K562 (cell line): Measurements from ENCODE around the gene MYH7. TPM values are rescaled to one million over a fixed set of nuclear protein-coding genes. Genes with fewer than 3 reads are reported as not detected.

Experiments used
- FOSL1 ChIP-seq: fragments of 200-800 bp; sonication (Bioruptor generic); conservative IDR thresholded peaks from 2 replicates; pipeline ENCODE4 v1.6.1; 2016; ENCODE audit warnings: missing genetic modification characterization, missing compliant biosample characterization
- RBM14 ChIP-seq: fragments of 200-400 bp; formaldehyde crosslinking; IDR thresholded peaks from 2 replicates; pipeline ENCODE4 v1.6.1; 2018; ENCODE audit warnings: low read depth, mild to moderate bottlenecking, low read length, moderate library complexity, borderline replicate concordance; ENCODE audit not compliant: insufficient read depth
- polyA plus RNA-seq, 8 experiments: library from polyadenylated mRNA; depleted of rRNA in 4 of 8; stranded (reverse) in 5 of 8; unstranded in 3 of 8; fragments of >200 nt; fragmentation: Nextera tagmentation in 2 of 8; fragmentation: Illumina TruSeq in 1 of 8; extraction: Ambion mirVana in 2 of 8; extraction: Trizol in 1 of 8; gene quantifications; 2 replicates each; pipeline versions ENCODE4 v1.2.1 to v1.2.3, GENCODE V29; 2011 to 2014; ENCODE audit warnings: inconsistent platforms in 1 of 8, missing spikeins in 1 of 8
- total RNA-seq, 7 experiments: library from RNA; depleted of rRNA in 6 of 7; stranded (reverse); fragments of >200 nt in 6 of 7; fragmentation: Illumina TruSeq in 2 of 7; extraction: Trizol in 2 of 7; gene quantifications; 2 replicates each; pipeline versions ENCODE4 v1.2.1 to v1.2.3, GENCODE V29; 2011 to 2021; ENCODE audit warnings: low replicate concordance in 1 of 7
- TF ChIP-seq, protein P1 (sequence below): sonication (generic); formaldehyde crosslinking; IDR thresholded peaks from 2 replicates; pipeline ENCODE4 v1.8.0; 2022; ENCODE audit warnings: mild to moderate bottlenecking, missing genetic modification reagents, borderline replicate concordance
- TF ChIP-seq, protein P2 (sequence below): fragments of 250-450 bp; sonication (Bioruptor Pico); IDR thresholded peaks from 2 replicates; pipeline ENCODE4 v1.5.0; 2020; ENCODE audit warnings: mild to moderate bottlenecking, borderline replicate concordance
- TF ChIP-seq, protein P3 (sequence below): fragments of 200-400 bp; formaldehyde crosslinking; IDR thresholded peaks from 2 replicates; pipeline ENCODE4 v1.6.1; 2017; ENCODE audit warnings: mild to moderate bottlenecking, low read depth, low read length, moderate library complexity

Gene MYH7
- total and polyA plus RNA-seq, 9 of the 15 experiments (the other 6 are each of a cell fraction or from before 2014, with no cell fraction given), result not detected

DNA sequence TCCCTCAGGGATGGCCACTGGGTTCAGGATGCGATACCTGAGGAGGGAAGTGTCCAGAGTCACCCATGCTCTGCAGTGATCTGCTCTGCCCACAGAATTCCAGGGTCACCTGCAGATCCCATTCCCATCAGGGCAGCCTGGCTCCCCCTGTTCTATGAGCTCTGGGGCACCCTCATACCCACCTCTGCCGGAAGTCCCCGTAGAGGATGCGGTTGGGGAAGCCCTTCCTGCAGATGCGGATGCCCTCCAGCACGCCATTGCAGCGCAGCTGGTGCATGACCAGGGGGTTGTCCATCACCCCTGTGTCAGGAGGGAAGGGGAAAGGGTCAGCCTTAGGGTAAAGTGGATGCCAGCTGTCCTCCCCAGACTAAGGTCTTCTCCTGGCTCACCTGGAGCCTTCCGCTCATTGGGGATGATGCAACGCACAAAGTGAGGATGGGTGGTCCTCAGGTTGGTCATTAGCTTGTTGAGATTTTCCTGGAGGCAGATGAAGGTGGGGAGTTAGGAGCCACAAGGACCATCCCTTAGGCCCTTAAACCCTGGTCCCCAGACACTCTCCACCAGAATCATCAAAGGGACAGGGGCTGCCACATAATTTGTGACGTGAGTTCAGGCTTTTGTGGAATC, 38.6 kb downstream of the MYH7 start (continued):
- TF ChIP-seq, protein P1, sequence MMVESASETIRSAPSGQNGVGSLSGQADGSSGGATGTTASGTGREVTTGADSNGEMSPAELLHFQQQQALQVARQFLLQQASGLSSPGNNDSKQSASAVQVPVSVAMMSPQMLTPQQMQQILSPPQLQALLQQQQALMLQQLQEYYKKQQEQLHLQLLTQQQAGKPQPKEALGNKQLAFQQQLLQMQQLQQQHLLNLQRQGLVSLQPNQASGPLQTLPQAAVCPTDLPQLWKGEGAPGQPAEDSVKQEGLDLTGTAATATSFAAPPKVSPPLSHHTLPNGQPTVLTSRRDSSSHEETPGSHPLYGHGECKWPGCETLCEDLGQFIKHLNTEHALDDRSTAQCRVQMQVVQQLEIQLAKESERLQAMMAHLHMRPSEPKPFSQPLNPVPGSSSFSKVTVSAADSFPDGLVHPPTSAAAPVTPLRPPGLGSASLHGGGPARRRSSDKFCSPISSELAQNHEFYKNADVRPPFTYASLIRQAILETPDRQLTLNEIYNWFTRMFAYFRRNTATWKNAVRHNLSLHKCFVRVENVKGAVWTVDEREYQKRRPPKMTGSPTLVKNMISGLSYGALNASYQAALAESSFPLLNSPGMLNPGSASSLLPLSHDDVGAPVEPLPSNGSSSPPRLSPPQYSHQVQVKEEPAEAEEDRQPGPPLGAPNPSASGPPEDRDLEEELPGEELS, result no peak
- TF ChIP-seq, protein P2, sequence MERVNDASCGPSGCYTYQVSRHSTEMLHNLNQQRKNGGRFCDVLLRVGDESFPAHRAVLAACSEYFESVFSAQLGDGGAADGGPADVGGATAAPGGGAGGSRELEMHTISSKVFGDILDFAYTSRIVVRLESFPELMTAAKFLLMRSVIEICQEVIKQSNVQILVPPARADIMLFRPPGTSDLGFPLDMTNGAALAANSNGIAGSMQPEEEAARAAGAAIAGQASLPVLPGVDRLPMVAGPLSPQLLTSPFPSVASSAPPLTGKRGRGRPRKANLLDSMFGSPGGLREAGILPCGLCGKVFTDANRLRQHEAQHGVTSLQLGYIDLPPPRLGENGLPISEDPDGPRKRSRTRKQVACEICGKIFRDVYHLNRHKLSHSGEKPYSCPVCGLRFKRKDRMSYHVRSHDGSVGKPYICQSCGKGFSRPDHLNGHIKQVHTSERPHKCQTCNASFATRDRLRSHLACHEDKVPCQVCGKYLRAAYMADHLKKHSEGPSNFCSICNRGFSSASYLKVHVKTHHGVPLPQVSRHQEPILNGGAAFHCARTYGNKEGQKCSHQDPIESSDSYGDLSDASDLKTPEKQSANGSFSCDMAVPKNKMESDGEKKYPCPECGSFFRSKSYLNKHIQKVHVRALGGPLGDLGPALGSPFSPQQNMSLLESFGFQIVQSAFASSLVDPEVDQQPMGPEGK (CRISPR knock-in tag), result no peak
- TF ChIP-seq RBM14 (no peak), FOSL1 (tag) (no peak)
- TF ChIP-seq, protein P3, sequence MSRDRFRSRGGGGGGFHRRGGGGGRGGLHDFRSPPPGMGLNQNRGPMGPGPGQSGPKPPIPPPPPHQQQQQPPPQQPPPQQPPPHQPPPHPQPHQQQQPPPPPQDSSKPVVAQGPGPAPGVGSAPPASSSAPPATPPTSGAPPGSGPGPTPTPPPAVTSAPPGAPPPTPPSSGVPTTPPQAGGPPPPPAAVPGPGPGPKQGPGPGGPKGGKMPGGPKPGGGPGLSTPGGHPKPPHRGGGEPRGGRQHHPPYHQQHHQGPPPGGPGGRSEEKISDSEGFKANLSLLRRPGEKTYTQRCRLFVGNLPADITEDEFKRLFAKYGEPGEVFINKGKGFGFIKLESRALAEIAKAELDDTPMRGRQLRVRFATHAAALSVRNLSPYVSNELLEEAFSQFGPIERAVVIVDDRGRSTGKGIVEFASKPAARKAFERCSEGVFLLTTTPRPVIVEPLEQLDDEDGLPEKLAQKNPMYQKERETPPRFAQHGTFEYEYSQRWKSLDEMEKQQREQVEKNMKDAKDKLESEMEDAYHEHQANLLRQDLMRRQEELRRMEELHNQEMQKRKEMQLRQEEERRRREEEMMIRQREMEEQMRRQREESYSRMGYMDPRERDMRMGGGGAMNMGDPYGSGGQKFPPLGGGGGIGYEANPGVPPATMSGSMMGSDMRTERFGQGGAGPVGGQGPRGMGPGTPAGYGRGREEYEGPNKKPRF, result no peak
